Adrenal gland (tissue), 12 donors: ENCODE measurements around the gene SAPCD1. TPM values are rescaled to one million over a fixed set of nuclear protein-coding genes. Genes with fewer than 3 reads are reported as not detected.

Experiments used
- DNase-seq, 7 donors: peaks; one replicate each; pipeline ENCODE4 v3.0.0-alpha.2; 2019 to 2020
- H3K27ac ChIP-seq, 5 donors: fragments of 200-600 bp; sonication (generic) in 4 of 5; 1 replicate in 3 of 5; 2 replicates in 2 of 5; pipeline versions ENCODE4 v1.5.1 to v1.8.0; 2016 to 2020; ENCODE audit warnings: mild to moderate bottlenecking in 1 of 5
- H3K27me3 ChIP-seq: fragments of 200-600 bp; 2 replicates; pipeline ENCODE4 v1.8.0; 2021
- H3K36me3 ChIP-seq, 2 donors: fragments of 200-600 bp; replicated peaks in 1 of 2; 1 replicate in 1 of 2; 2 replicates in 1 of 2; pipeline versions ENCODE4 v1.5.1 to v1.8.0; 2018 to 2022
- H3K4me1 ChIP-seq, 2 donors: fragments of 200-600 bp; replicated peaks in 1 of 2; 1 replicate in 1 of 2; 2 replicates in 1 of 2; pipeline versions ENCODE4 v1.5.1 to v1.8.0; 2018 to 2021
- H3K4me3 ChIP-seq, 4 donors: fragments of 200-600 bp; sonication (generic) in 3 of 4; one replicate each; pipeline ENCODE4 v1.5.1; 2016 to 2018
- H3K9me3 ChIP-seq, 3 donors: fragments of 200-600 bp; sonication (generic) in 1 of 3; replicated peaks in 1 of 3; 1 replicate in 2 of 3; 2 replicates in 1 of 3; pipeline versions ENCODE4 v1.5.1 to v1.8.0; 2016 to 2021
- CTCF ChIP-seq, 6 experiments: fragments of 450-650 bp in 4 of 6; fragments of 200-600 bp in 2 of 6; sonication (generic) in 1 of 6; IDR thresholded peaks; 1 replicate in 5 of 6; 2 replicates in 1 of 6; pipeline versions ENCODE4 v1.5.1 to v1.8.0; 2016 to 2021; ENCODE audit warnings: antibody characterized with exemption in 6 of 6, mild to moderate bottlenecking in 2 of 6, moderate library complexity in 1 of 6
- POLR2A ChIP-seq, 2 donors: fragments of 450-650 bp; IDR thresholded peaks; one replicate each; pipeline ENCODE4 v1.6.1; 2017; ENCODE audit warnings: antibody characterized with exemption in 2 of 2, mild to moderate bottlenecking in 2 of 2, moderate library complexity in 1 of 2
- WGBS, 4 donors: extraction: QIAGEN DNeasy Blood & Tissue Kit in 2 of 4; methylation state at CpG; one replicate each; pipeline versions ENCODE4 v1.1.5 to v1.1.7; 2013 to 2017; 5-methylcytosine and 5-hydroxymethylcytosine counted together
- intact Hi-C, 2 donors: fragments of 100-400 bp; cut with DNase I; formaldehyde crosslinking; loops; one replicate each; pipeline versions ENCODE4 v1.14.1 to v1.15.0; 2022 to 2023
- polyA plus RNA-seq, 3 donors: library from polyadenylated mRNA; stranded (reverse); fragments of 200-250 nt in 2 of 3; fragments of 350-450 nt in 1 of 3; fragmentation: Illumina TruSeq in 1 of 3; extraction: RNeasy Lipid Tissue Mini Kit (QIAGEN cat#74804) in 1 of 3; gene quantifications; one replicate each; pipeline ENCODE4 v1.2.3, GENCODE V29; 2013 to 2014
- total RNA-seq, 9 donors: library from RNA; depleted of rRNA in 4 of 9; stranded (reverse); fragments of >200 nt in 4 of 9; fragments of 120-200 nt in 1 of 9; fragmentation: NEBNext Ultra II Directional in 1 of 9; extraction: Animal tissue kit (Norgen Biotek cat#: 25700) in 1 of 9; gene quantifications; one replicate each; pipeline versions ENCODE4 v1.1.0 to v1.2.4, GENCODE V29; 2013 to 2023
- donor health status: healthy with polysubstance abuse.
- donor health status: Bipolar disorder and iron deficiency.
- donor health status: DM: yes; HTN: yes; CAD: no.
- donor health status: DM: no; HTN: no; CAD: no.
- donor health status: DM: no; HTN: no; CAD: no.
- donor health status: DM: yes; HTN: yes; CAD: no.

Gene SAPCD1
- total and polyA plus RNA-seq, 12 donors = 0.46 to 17.2 (median 0.96) TPM; not detected in 5

GRCh38 chr6:31758281-31758680, 4.2 kb upstream of the SAPCD1 start:
- Histone ChIP-seq H3K4me1 (no peaks in the 10 kb centered on the region), H3K36me3 (no peaks in the 10 kb centered on the region), H3K9me3 (no peaks in the 10 kb centered on the region), H3K27ac (no peak overlapping the region), H3K4me3 (no peak overlapping the region), H3K27me3 (no peaks in the 10 kb centered on the region)
- no peak for DNase-seq
- intact Hi-C loops = no loop called here
- no peak for TF ChIP-seq CTCF (IDR thresholded peaks at IDR 0.05)
- no peak for TF ChIP-seq POLR2A (IDR thresholded peaks at IDR 0.05)
- 94 to 100% (median 96%) methylated on average over 2 of the region's 2 CpGs for WGBS, 4 donors

GRCh38 chr6:31760790-31761189, 1.7 kb upstream of the SAPCD1 start:
- no peak for DNase-seq
- intact Hi-C loops = no loop called here
- TF ChIP-seq CTCF (IDR thresholded peaks at IDR 0.05) (no peak), POLR2A (IDR thresholded peaks at IDR 0.05) (no peak)

GRCh38 chr6:31761343-31761742, 1.1 kb upstream of the SAPCD1 start:
- Histone ChIP-seq H3K27me3 (no peaks in the 10 kb centered on the region), H3K4me1 (no peaks in the 10 kb centered on the region), H3K9me3 (no peaks in the 10 kb centered on the region), H3K27ac (no peak overlapping the region), H3K4me3 (no peak overlapping the region), H3K36me3 (no peaks in the 10 kb centered on the region)
- DNase-seq = no peak
- TF ChIP-seq CTCF (IDR thresholded peaks at IDR 0.05) (no peak), POLR2A (IDR thresholded peaks at IDR 0.05) (no peak)
- 94 to 98% (median 96%) methylated on average over 4 to 8 of the region's 8 CpGs for WGBS, 4 donors
- intact Hi-C loops = no loop called here

More at GRCh38 chr6:31760790-31761189, 1.7 kb upstream of the SAPCD1 start:
- Histone ChIP-seq H3K4me3 (no peak overlapping the region), H3K36me3 (no peaks in the 10 kb centered on the region), H3K4me1 (no peaks in the 10 kb centered on the region), H3K27me3 (no peaks in the 10 kb centered on the region), H3K9me3 (no peaks in the 10 kb centered on the region), H3K27ac (no peak overlapping the region)
- 91 to 95% (median 93%) methylated on average over 5 of the region's 5 CpGs for WGBS, 4 donors

- Histone ChIP-seq H3K36me3 (no peaks in the 10 kb centered on the region), H3K4me1 (no peaks in the 10 kb centered on the region), H3K9me3 (no peaks in the 10 kb centered on the region), H3K27me3 (no peaks in the 10 kb centered on the region), H3K4me3 (no peak overlapping the region), H3K27ac (peak overlapping the region in 1 of 5 donors; percentile 1)
- TF ChIP-seq POLR2A (IDR thresholded peaks at IDR 0.05) = no peak
- TF ChIP-seq CTCF (IDR thresholded peaks at IDR 0.05) = no peak
- no peak for DNase-seq
- 69 to 85% (median 77%) methylated on average over 2 to 8 of the region's 8 CpGs for WGBS, 4 donors
- intact Hi-C loops = no loop called here
Observed at GRCh38 chr6:31762878-31763618, 592 bp downstream of the SAPCD1 start.
